WTC11 (cell line): Measurements from ENCODE around the gene TNFRSF14.
"Not testable (repeated sequence)": the region's sequence is repeated elsewhere in the genome, so short reads cannot be mapped to it uniquely, and the experiment has no call there.

Experiments
- CTCF ChIP-seq: fragments of 200-600 bp; IDR thresholded peaks from 2 replicates; pipeline ENCODE4 v1.8.0; 2022; ENCODE audit warnings: antibody characterized with exemption
- ESRRA ChIP-seq: sonication (generic); formaldehyde crosslinking; IDR thresholded peaks from 2 replicates; pipeline ENCODE4 v1.8.1; 2022; ENCODE audit warnings: mild to moderate bottlenecking, missing genetic modification reagents, borderline replicate concordance
- FOXP1 ChIP-seq: sonication (generic); formaldehyde crosslinking; IDR thresholded peaks from 2 replicates; pipeline ENCODE4 v1.8.0; 2022; ENCODE audit warnings: missing genetic modification reagents, mild to moderate bottlenecking, moderate library complexity, borderline replicate concordance
- JUN ChIP-seq: sonication (generic); formaldehyde crosslinking; IDR thresholded peaks from 2 replicates; pipeline ENCODE4 v1.8.0; 2023; ENCODE audit warnings: mild to moderate bottlenecking, missing genetic modification reagents
- MAX ChIP-seq: sonication (generic); formaldehyde crosslinking; IDR thresholded peaks from 2 replicates; pipeline ENCODE4 v1.8.0; 2022; ENCODE audit warnings: mild to moderate bottlenecking, missing genetic modification reagents
- SMAD3 ChIP-seq: sonication (generic); formaldehyde crosslinking; IDR thresholded peaks from 2 replicates; pipeline ENCODE4 v1.8.0; 2022; ENCODE audit warnings: missing genetic modification reagents, mild to moderate bottlenecking, borderline replicate concordance
- TEAD4 ChIP-seq: sonication (generic); formaldehyde crosslinking; IDR thresholded peaks from 2 replicates; pipeline ENCODE4 v1.8.0; 2022; ENCODE audit warnings: mild to moderate bottlenecking, missing genetic modification reagents
- ZNF138 ChIP-seq: sonication (generic); formaldehyde crosslinking; conservative IDR thresholded peaks from 2 replicates; pipeline ENCODE4 v1.8.1; 2022; ENCODE audit warnings: mild to moderate bottlenecking, moderate library complexity, missing genetic modification reagents
- ZNF232 ChIP-seq: sonication (generic); formaldehyde crosslinking; IDR thresholded peaks from 2 replicates; pipeline ENCODE4 v1.8.0; 2022; ENCODE audit warnings: mild to moderate bottlenecking, missing genetic modification reagents
- ZNF396 ChIP-seq: fragments of 250-450 bp; sonication (Bioruptor Pico); IDR thresholded peaks from 2 replicates; pipeline ENCODE4 v1.8.0; 2021; ENCODE audit warnings: mild to moderate bottlenecking, moderate library complexity, borderline replicate concordance
- TF ChIP-seq, protein P1 (sequence below): sonication (generic); formaldehyde crosslinking; IDR thresholded peaks from 2 replicates; pipeline ENCODE4 v1.8.1; 2023; ENCODE audit warnings: mild to moderate bottlenecking, missing genetic modification reagents, moderate library complexity
- TF ChIP-seq, protein P2 (sequence below): fragments of 250-450 bp; sonication (Bioruptor Pico); IDR thresholded peaks from 2 replicates; pipeline ENCODE4 v2.1.2; 2022; ENCODE audit warnings: mild to moderate bottlenecking, moderate library complexity
- TF ChIP-seq, protein P3 (sequence below): sonication (generic); formaldehyde crosslinking; IDR thresholded peaks from 2 replicates; pipeline ENCODE4 v1.8.1; 2023; ENCODE audit warnings: mild to moderate bottlenecking, missing genetic modification reagents, borderline replicate concordance
- TF ChIP-seq, protein P4 (sequence below): sonication (generic); formaldehyde crosslinking; IDR thresholded peaks from 2 replicates; pipeline ENCODE4 v1.8.0; 2023; ENCODE audit warnings: missing genetic modification reagents

DNA sequence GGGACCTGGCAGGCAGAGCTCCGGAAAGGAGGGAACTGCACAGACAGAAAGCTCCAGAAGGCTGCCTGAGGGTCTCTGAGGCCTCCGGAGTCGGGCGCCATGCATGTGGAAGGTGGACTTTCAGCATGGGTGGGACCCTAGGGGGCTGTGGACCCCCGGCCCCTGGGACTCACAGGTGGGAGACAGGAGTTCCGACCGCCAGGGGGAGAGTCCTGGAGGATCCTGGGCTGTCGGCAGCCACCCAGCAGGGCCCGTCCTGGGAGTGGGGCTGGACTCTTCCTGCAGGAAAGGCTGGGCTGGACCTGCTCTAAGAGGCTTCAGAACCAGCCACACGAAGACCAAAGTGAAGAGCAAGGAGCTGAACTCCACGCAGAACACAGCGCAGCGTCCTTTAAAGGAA lies 13.5 kb downstream of the TNFRSF14 start:
- TF ChIP-seq CTCF; SMAD3 (CRISPR knock-in tag); MAX (CRISPR knock-in tag); JUN (CRISPR knock-in tag); ZNF396 (CRISPR knock-in tag); ZNF232; FOXP1 (CRISPR knock-in tag); TEAD4; ESRRA; ZNF138 (CRISPR knock-in tag): not testable (repeated sequence)
- TF ChIP-seq, protein P1, sequence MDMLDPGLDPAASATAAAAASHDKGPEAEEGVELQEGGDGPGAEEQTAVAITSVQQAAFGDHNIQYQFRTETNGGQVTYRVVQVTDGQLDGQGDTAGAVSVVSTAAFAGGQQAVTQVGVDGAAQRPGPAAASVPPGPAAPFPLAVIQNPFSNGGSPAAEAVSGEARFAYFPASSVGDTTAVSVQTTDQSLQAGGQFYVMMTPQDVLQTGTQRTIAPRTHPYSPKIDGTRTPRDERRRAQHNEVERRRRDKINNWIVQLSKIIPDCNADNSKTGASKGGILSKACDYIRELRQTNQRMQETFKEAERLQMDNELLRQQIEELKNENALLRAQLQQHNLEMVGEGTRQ (CRISPR knock-in tag) = not testable (repeated sequence)
- TF ChIP-seq, protein P2, sequence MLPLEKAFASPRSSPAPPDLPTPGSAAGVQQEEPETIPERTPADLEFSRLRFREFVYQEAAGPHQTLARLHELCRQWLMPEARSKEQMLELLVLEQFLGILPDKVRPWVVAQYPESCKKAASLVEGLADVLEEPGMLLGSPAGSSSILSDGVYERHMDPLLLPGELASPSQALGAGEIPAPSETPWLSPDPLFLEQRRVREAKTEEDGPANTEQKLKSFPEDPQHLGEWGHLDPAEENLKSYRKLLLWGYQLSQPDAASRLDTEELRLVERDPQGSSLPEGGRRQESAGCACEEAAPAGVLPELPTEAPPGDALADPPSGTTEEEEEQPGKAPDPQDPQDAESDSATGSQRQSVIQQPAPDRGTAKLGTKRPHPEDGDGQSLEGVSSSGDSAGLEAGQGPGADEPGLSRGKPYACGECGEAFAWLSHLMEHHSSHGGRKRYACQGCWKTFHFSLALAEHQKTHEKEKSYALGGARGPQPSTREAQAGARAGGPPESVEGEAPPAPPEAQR = not testable (repeated sequence)
- TF ChIP-seq, protein P3, sequence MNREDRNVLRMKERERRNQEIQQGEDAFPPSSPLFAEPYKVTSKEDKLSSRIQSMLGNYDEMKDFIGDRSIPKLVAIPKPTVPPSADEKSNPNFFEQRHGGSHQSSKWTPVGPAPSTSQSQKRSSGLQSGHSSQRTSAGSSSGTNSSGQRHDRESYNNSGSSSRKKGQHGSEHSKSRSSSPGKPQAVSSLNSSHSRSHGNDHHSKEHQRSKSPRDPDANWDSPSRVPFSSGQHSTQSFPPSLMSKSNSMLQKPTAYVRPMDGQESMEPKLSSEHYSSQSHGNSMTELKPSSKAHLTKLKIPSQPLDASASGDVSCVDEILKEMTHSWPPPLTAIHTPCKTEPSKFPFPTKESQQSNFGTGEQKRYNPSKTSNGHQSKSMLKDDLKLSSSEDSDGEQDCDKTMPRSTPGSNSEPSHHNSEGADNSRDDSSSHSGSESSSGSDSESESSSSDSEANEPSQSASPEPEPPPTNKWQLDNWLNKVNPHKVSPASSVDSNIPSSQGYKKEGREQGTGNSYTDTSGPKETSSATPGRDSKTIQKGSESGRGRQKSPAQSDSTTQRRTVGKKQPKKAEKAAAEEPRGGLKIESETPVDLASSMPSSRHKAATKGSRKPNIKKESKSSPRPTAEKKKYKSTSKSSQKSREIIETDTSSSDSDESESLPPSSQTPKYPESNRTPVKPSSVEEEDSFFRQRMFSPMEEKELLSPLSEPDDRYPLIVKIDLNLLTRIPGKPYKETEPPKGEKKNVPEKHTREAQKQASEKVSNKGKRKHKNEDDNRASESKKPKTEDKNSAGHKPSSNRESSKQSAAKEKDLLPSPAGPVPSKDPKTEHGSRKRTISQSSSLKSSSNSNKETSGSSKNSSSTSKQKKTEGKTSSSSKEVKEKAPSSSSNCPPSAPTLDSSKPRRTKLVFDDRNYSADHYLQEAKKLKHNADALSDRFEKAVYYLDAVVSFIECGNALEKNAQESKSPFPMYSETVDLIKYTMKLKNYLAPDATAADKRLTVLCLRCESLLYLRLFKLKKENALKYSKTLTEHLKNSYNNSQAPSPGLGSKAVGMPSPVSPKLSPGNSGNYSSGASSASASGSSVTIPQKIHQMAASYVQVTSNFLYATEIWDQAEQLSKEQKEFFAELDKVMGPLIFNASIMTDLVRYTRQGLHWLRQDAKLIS = not testable (repeated sequence)
- TF ChIP-seq, protein P4, sequence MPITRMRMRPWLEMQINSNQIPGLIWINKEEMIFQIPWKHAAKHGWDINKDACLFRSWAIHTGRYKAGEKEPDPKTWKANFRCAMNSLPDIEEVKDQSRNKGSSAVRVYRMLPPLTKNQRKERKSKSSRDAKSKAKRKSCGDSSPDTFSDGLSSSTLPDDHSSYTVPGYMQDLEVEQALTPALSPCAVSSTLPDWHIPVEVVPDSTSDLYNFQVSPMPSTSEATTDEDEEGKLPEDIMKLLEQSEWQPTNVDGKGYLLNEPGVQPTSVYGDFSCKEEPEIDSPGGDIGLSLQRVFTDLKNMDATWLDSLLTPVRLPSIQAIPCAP (CRISPR knock-in tag) = not testable (repeated sequence)
